K562 (cell line): Measurements from ENCODE around the gene ARID3C.

Experiments used
- ARNT ChIP-seq, 2 experiments: fragments of 450-650 bp; IDR thresholded peaks; 2 replicates each; pipeline ENCODE4 v1.6.1; 2016; ENCODE audit warnings: mild to moderate bottlenecking in 1 of 2
- MXI1 ChIP-seq: IDR thresholded peaks from 2 replicates; pipeline ENCODE4 v1.6.1; 2011; ENCODE audit warnings: low read depth, mild to moderate bottlenecking, improper control_type of control experiment, low read length
- MYBL2 ChIP-seq, 2 experiments: fragments of 450-650 bp in 1 of 2; sonication (generic) in 1 of 2; formaldehyde crosslinking in 1 of 2; IDR thresholded peaks; 2 replicates each; pipeline versions ENCODE4 v1.6.1 to v1.8.1; 2017 to 2022; ENCODE audit warnings: borderline replicate concordance in 1 of 2, inconsistent platforms in 1 of 2, low read depth in 1 of 2, mild to moderate bottlenecking in 1 of 2, missing genetic modification reagents in 1 of 2, moderate library complexity in 1 of 2
- NCOA2 ChIP-seq, 2 experiments: fragments of 450-650 bp; IDR thresholded peaks; 2 replicates each; pipeline ENCODE4 v1.6.1; 2018; ENCODE audit warnings: mild to moderate bottlenecking in 2 of 2, moderate library complexity in 1 of 2; ENCODE audit not compliant: partially characterized antibody in 2 of 2
- PATZ1 ChIP-seq: fragments of 250-450 bp; sonication (Bioruptor Pico); IDR thresholded peaks from 2 replicates; pipeline ENCODE4 v1.5.0; 2020; ENCODE audit warnings: mild to moderate bottlenecking, borderline replicate concordance
- RBM15 ChIP-seq: fragments of 200-400 bp; formaldehyde crosslinking; IDR thresholded peaks from 2 replicates; pipeline ENCODE4 v1.6.1; 2018; ENCODE audit warnings: mild to moderate bottlenecking, low read length, moderate library complexity; ENCODE audit not compliant: insufficient read depth
- SREBF2 ChIP-seq: sonication (generic); formaldehyde crosslinking; IDR thresholded peaks from 2 replicates; pipeline ENCODE4 v1.4.0; 2020; ENCODE audit warnings: mild to moderate bottlenecking, missing genetic modification reagents
- TAF1 ChIP-seq: IDR thresholded peaks from 2 replicates; pipeline ENCODE4 v1.6.1; 2011; ENCODE audit warnings: mild to moderate bottlenecking, low read length, moderate library complexity; ENCODE audit not compliant: insufficient read depth, control insufficient read depth, severe bottlenecking; ENCODE audit errors: extremely low read depth
- TRIM24 ChIP-seq, 2 experiments: fragments of 450-650 bp; IDR thresholded peaks; 2 replicates each; pipeline ENCODE4 v1.6.1; 2016
- ZFP36 ChIP-seq: fragments of 150-350 bp; IDR thresholded peaks from 2 replicates; pipeline ENCODE4 v1.6.1; 2018; ENCODE audit warnings: low read length, low read depth; ENCODE audit not compliant: partially characterized antibody
- ZNF121 ChIP-seq: sonication (generic); formaldehyde crosslinking; conservative IDR thresholded peaks from 2 replicates; pipeline ENCODE4 v1.8.0; 2022; ENCODE audit warnings: missing genetic modification reagents
- ZZZ3 ChIP-seq: fragments of 450-650 bp; IDR thresholded peaks from 2 replicates; pipeline ENCODE4 v1.6.1; 2016; ENCODE audit warnings: antibody characterized with exemption, mild to moderate bottlenecking, moderate library complexity

- no peak for TF ChIP-seq NCOA2 (IDR thresholded peaks at IDR 0.05; ENCODE audit: partially characterized antibody in 2 of 2)
- TF ChIP-seq RBM15, result no peak
- no peak for TF ChIP-seq MYBL2 (IDR thresholded peaks at IDR 0.05; ENCODE audit: low read depth)
- no peak for TF ChIP-seq MYBL2 (CRISPR knock-in tag; IDR thresholded peaks at IDR 0.05; ENCODE audit: borderline replicate concordance)
- TF ChIP-seq PATZ1, result no peak
- peak; percentile 85 for TF ChIP-seq TAF1
- peak; percentile 16; the same call in 1 of the 2 replicates for TF ChIP-seq MXI1
- TF ChIP-seq ZFP36, result no peak
- TF ChIP-seq TRIM24 (IDR thresholded peaks at IDR 0.05), result no peak
- no peak for TF ChIP-seq ZNF121 (CRISPR knock-in tag)
- no peak for TF ChIP-seq SREBF2
- TF ChIP-seq ZZZ3, result peak; percentile 59; the same call in 1 of the 2 replicates
- peak in 1 of 2 experiments; percentile 66; a peak in 1 of 4 replicates for TF ChIP-seq ARNT (IDR thresholded peaks at IDR 0.05)
Observed at GRCh38 chr9:34665381-34666250, 36.8 kb upstream of the ARID3C start.
